ENCODE results near the gene GCN1. TPM values are rescaled to one million over a fixed set of nuclear protein-coding genes. Genes with fewer than 3 reads are reported as not detected.

The GCN1 gene
- total RNA-seq, 1 donor from 2014 or later: 155 TPM

DNA sequence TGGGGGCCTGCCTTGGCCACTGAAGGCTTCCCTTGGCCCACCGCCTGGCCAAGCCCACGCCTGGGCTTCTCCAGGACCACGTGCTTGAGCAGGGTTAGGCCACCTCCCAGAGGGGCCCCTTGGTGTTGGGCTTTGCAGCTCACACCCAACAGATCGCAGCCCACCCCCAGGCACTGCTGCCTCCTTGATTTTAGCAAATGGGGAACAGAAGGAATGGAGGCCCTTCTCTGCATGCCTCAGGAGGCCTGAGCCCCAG, 101.3 kb downstream of the GCN1 start:
- no peaks in the 10 kb centered on the region for H3K4me1 Mint-ChIP-seq
- ATAC-seq (ENCODE audit: low read depth) (no peak), DNase-seq (no peak)
- H3K27ac Mint-ChIP-seq: no peak overlapping the region
- TF ChIP-seq, protein P1, sequence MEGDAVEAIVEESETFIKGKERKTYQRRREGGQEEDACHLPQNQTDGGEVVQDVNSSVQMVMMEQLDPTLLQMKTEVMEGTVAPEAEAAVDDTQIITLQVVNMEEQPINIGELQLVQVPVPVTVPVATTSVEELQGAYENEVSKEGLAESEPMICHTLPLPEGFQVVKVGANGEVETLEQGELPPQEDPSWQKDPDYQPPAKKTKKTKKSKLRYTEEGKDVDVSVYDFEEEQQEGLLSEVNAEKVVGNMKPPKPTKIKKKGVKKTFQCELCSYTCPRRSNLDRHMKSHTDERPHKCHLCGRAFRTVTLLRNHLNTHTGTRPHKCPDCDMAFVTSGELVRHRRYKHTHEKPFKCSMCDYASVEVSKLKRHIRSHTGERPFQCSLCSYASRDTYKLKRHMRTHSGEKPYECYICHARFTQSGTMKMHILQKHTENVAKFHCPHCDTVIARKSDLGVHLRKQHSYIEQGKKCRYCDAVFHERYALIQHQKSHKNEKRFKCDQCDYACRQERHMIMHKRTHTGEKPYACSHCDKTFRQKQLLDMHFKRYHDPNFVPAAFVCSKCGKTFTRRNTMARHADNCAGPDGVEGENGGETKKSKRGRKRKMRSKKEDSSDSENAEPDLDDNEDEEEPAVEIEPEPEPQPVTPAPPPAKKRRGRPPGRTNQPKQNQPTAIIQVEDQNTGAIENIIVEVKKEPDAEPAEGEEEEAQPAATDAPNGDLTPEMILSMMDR (IDR thresholded peaks at IDR 0.05): no peak
- intact Hi-C loops (cut with micrococcal nuclease): no loop called here
- ChIA-PET POLR2A (no interaction called here), CTCF (no interaction called here)
- H3K4me3 Mint-ChIP-seq: no peak overlapping the region
- H3K9me3 Mint-ChIP-seq: no peaks in the 10 kb centered on the region
- H3K36me3 Mint-ChIP-seq (ENCODE audit: low read depth): peaks cover 54% of the 10 kb centered on the region
- no peaks in the 10 kb centered on the region for H3K27me3 Mint-ChIP-seq

DNA sequence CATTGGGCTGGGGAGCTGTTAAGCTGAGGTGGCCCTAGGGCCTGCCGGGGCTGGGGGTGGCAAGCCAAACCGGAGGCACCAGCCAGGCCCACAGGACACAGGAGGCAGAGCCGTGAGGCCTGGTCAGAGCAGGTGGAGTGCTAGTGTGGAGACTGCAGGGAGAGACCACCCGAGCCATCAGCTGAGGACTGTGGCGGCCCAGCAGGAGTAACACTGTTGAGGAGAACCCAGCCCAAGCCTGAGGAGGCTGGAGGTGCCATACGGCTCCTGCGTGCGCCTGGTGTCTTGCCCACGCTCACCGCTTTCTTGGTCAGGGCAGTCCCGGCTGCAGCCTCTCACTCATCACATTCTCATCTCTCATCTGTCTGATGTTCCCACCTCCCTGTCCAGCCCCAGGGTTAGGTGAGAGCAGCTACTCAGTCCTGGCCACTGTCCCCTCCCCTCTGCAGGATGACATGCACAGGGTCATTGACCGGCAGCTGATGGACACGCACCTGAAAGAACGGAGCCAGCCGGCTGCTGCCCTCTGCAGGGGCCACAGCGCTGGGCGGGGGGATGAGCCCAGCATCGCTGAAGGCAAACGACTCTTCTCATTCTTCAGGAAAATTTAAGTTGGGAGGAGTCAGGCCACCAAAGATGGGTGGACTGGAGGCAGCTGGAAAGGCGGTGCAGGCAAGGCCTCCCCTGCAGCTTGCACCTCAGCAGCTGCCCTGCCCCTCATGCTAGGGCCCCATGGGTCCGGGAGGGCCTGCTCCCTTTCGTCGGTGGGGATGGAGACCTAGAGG, 101.8 kb downstream of the GCN1 start:
- DNase-seq (no peak), ATAC-seq (ENCODE audit: low read depth) (no peak)
- TF ChIP-seq, protein P1 (IDR thresholded peaks at IDR 0.05): no peak
- peaks cover 50% of the 10 kb centered on the region for H3K36me3 Mint-ChIP-seq (ENCODE audit: low read depth)
- no peak overlapping the region for H3K27ac Mint-ChIP-seq
- H3K27me3 Mint-ChIP-seq: no peaks in the 10 kb centered on the region
- intact Hi-C loops (cut with micrococcal nuclease): no loop called here
- no peaks in the 10 kb centered on the region for H3K9me3 Mint-ChIP-seq
- CTCF ChIA-PET: no interaction called here
- no peak overlapping the region for H3K4me3 Mint-ChIP-seq
- POLR2A ChIA-PET: no interaction called here
- peaks cover under 1% of the 10 kb centered on the region for H3K4me1 Mint-ChIP-seq

DNA sequence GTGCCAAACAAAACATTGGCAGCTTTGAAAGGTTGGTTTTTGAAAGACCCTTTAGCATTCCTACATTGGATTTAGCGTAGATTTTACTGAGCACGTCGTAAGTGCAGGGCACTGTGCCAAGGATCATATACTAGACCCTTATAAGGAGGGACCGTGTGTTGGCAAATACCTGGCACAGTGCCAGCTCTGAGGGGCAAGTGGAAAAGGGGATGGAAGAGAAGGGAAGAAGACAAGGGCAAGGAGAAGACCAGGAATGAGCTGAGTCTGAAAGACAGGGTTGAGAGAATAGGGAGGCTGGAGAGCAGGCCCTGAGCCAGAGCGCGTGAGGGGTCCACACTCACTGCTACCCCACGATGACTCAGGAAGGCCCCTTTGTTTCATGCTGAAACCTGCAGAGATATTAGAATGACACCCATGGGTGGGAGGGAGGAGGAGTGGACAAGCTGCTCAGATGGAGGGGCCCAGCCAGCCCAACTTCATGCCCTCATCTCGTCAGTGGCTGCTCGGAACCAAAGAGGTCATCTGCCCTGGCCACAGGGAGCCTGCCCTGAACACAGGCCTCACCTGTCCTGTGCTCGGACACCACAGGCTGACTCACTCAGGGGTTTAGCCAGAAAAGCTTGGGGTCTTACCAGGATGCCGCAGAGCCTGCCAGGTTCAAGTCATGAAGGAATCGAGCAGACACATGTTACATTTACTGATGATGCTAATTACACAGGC, 103.0 kb downstream of the GCN1 start:
- intact Hi-C loops (cut with micrococcal nuclease): no loop called here
- H3K27me3 Mint-ChIP-seq: no peaks in the 10 kb centered on the region
- no peak overlapping the region for H3K4me3 Mint-ChIP-seq
- DNase-seq: no peak
- H3K27ac Mint-ChIP-seq: no peak overlapping the region
- H3K4me1 Mint-ChIP-seq: peaks cover 11% of the 10 kb centered on the region
- no peak for ATAC-seq (ENCODE audit: low read depth)
- H3K36me3 Mint-ChIP-seq (ENCODE audit: low read depth): peaks cover 39% of the 10 kb centered on the region
- ChIA-PET POLR2A (no interaction called here), CTCF (no interaction called here)
- H3K9me3 Mint-ChIP-seq: no peaks in the 10 kb centered on the region
- TF ChIP-seq, protein P1 (IDR thresholded peaks at IDR 0.05): no peak

DNA sequence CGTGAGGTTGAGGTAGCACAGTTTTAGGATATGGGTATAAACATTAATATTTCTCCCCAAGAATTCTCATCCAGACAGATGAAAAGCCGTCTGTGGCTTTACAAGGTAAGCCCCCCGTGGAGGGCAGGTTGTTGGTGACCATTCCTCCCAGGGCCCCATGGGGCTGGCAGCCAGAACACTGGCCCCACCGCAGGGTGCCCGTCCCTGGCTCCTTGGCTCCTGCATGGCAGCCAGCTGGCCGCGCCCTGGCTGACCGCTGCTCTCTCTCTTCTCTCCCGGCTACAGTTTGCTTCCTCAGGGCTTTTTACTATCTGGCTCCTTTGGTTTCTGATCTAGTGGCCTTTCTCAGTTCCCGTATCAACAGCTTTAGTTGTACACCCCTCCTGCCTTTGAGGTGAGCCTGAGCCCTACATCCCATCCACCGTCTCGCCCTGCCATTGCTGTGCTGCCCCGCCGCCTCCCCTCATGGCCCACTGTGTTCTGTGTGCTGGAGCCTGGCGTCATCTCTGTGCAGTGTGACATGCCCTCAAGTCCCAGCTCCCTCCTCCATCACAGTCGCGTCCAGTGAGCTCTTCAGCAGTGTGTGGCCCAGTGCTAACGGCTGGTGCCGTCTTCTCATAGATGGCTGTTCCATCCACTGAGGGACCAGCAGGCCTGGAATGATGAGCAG, 103.8 kb downstream of the GCN1 start:
- no peak overlapping the region for H3K4me3 Mint-ChIP-seq
- no peak for DNase-seq
- no peaks in the 10 kb centered on the region for H3K27me3 Mint-ChIP-seq
- no peak for ATAC-seq (ENCODE audit: low read depth)
- TF ChIP-seq, protein P1 (IDR thresholded peaks at IDR 0.05): no peak
- no peaks in the 10 kb centered on the region for H3K9me3 Mint-ChIP-seq
- ChIA-PET POLR2A (interaction anchor here (0.9 to 1.1 kb wide), 2 partner anchors 13 to 16 kb away, joined by 3 to 4 read pairs; no protein-coding TSS in a partner anchor), CTCF (no interaction called here)
- H3K36me3 Mint-ChIP-seq (ENCODE audit: low read depth): peaks cover 33% of the 10 kb centered on the region
- intact Hi-C loops (cut with micrococcal nuclease): no loop called here
- H3K4me1 Mint-ChIP-seq: peaks cover 11% of the 10 kb centered on the region
- no peak overlapping the region for H3K27ac Mint-ChIP-seq

DNA sequence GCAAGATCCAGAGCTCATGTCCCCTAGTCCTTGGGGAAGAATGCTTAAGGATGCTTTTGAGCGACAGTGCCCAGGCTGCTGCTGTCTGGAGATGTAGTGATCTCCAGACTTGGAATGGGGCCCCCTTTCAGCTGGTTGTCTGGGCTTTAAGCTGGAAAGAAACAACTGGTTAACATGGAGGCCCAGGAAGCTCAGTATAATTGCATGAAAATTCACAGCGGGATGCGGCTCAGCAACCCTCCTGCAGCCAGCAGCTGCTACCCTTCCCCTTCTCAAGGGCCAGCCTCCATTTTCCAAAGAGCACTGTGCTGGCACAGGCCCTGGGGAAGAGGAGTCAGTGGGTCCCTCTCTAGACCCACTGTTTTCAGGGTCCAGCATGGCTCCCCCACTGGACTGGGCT, 104.3 kb downstream of the GCN1 start:
- Mint-ChIP-seq H3K9me3 (no peaks in the 10 kb centered on the region), H3K27ac (no peak overlapping the region), H3K4me3 (no peak overlapping the region), H3K27me3 (no peaks in the 10 kb centered on the region), H3K36me3 (ENCODE audit: low read depth) (peaks cover 31% of the 10 kb centered on the region), H3K4me1 (peaks cover 11% of the 10 kb centered on the region)
- intact Hi-C loops (cut with micrococcal nuclease): no loop called here
- CTCF ChIA-PET: no interaction called here
- DNase-seq: no peak
- no peak for ATAC-seq (ENCODE audit: low read depth)
- TF ChIP-seq, protein P1 (IDR thresholded peaks at IDR 0.05): no peak
- POLR2A ChIA-PET: interaction anchor here (0.9 to 1.1 kb wide), 3 partner anchors 12 to 111 kb away, joined by 3 to 4 read pairs (median 3); no protein-coding TSS in a partner anchor
